Stimulated activated CD8-positive, alpha-beta memory T cell treated with anti-CD3 and anti-CD28 coated beads, Interleukin-4, amount 100 ng/mL, for 1 hour (primary cell): ENCODE measurements around the gene PPP6R3.
"Not testable (repeated sequence)": the region's sequence is repeated elsewhere in the genome, so short reads cannot be mapped to it uniquely, and the experiment has no call there.

Experiments
- DNase-seq, 2 donors: peaks; one replicate each; pipeline ENCODE4 v3.0.0-alpha.2; 2020; ENCODE audit warnings: low read depth in 2 of 2, low spot score in 1 of 2

Gene PPP6R3

DNA sequence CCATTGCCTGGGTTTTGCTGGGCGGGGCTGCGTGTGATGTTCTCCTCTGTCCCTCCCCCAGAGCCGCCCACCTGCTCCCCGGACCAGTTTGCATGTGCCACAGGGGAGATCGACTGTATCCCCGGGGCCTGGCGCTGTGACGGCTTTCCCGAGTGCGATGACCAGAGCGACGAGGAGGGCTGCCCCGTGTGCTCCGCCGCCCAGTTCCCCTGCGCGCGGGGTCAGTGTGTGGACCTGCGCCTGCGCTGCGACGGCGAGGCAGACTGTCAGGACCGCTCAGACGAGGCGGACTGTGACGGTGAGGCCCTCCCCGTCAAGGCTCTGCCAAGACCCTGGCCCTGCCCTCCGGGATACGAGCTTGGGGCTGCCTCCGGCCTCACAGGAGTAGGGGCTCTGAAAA is 27.0 kb upstream of the PPP6R3 start:
- DNase-seq = no peak

DNA sequence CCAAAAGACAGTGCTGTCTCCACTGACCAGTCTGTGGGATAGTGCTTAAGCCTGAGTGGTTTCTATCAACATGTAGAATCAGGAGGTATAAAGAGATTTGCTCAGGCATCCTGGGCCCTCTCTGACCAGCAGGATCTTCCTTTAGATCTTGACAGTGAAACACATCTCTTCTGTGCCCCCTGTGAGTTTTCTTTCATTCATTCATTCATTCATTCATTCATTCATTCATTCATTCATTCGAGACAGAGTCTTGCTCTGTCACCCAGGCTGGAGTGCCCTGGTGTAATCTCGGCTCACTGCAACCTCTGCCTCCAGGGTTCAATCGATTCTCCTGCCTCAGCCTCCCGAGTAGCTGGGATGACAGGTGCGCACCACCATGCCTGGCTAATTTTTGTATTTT is 26.4 kb upstream of the PPP6R3 start:
- DNase-seq = not testable (repeated sequence)

DNA sequence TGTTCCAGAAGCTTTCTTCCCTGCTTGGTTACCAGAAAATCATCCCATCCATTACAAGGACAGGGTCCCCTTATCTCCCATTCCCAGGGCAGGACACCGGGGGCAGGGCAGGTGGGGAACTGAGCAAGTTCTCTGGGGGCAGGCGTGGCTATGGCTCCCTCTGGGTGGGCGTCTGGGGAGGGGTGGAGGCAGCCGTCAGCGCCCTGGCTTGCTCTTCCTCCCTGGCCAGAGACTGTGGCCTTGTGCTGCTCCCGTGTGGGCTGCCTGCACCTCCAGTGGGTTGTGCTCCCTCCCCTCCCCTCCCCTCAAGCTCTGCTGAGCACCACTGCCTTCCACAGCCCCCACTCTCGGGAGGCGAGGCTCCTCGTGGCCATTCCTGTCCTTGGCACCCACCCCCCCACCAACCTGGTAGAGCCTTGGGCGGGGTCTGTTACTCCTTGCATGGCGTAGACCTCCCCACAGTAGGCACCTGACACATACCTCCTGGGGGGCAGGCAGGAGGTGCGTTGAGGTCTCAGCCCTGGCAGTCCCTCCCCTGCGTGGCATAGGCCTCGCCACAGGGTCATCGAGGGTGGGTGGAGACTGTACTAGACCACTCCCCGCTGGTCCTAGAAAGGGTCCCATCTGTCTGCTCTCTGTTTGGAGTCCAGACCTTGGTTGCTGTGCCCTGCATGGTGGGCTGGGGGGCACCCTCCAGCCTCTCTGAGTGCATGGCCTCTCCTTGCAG is 24.2 kb upstream of the PPP6R3 start:
- no peak for DNase-seq

DNA sequence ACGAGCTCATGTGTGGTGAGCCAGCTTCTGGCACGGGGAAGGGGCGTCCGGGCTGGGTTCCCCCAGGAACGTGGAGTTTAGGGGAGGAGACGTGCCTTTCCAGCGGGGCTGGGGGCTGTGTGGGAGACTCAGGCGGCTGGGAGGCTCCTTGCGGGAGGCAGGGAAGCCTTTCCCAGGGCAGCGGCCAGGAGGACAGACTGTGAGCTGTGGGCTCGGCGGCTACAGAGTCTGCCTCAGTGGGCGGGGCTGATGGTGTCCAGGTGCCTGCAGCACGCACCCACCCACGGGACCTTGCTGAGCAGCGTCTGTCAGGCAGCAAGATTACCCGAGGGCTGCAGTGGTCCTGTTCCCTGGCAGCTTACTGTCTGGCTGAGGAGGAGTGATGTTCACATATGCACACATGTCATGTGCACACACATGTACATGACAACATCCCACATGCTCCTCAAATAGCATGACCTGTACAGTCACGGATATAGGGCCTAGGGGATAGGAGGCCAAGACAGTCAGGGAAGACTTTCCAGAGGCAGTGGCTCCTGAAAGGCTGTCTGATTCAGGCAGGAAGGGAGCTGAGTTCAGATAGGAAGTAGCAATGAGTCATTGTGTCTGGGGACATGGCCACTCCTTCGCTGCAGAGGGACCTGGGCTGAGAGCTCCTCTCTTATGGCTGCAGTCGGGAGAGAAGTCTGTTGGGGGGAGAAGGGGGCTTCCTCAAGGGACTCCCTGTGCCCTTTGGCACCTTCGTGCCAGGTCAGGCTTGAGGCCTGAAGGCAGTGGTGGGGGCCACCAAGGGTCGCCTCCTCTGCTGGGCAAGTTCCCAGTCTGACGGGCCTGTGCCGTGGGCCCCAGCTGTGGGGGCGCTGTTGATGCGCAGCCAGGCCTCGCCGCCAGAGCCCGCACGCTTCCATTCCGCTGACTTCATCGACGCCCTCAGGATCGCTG is 23.3 kb upstream of the PPP6R3 start:
- no peak for DNase-seq

DNA sequence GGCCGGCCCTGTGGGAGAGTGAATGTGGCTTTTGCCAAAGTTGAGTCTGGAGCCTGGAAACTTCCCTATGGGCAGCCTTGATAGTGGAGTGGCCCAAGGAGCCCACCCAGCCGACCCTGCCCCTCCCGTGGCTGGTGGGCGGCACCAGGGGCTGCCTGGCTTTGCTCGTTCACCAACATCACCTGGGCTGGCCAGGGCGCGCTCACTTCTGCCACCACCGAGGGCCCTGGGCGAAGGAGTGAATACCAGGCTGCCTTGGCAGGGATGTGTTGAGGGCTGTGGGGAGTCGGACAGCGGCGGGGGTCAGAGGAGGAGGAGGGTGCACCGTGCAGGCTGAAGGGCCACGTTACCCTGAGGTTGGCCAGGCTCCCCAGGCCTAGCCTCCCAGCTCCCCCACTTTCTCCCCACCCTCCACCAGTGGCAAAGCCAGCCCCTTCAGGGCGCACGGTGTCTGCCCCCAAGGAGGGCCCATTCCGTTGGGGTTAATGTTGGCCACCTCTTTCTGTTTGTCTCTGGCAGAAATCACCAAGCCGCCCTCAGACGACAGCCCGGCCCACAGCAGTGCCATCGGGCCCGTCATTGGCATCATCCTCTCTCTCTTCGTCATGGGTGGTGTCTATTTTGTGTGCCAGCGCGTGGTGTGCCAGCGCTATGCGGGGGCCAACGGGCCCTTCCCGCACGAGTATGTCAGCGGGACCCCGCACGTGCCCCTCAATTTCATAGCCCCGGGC is 22.5 kb upstream of the PPP6R3 start:
- DNase-seq = no peak

DNA sequence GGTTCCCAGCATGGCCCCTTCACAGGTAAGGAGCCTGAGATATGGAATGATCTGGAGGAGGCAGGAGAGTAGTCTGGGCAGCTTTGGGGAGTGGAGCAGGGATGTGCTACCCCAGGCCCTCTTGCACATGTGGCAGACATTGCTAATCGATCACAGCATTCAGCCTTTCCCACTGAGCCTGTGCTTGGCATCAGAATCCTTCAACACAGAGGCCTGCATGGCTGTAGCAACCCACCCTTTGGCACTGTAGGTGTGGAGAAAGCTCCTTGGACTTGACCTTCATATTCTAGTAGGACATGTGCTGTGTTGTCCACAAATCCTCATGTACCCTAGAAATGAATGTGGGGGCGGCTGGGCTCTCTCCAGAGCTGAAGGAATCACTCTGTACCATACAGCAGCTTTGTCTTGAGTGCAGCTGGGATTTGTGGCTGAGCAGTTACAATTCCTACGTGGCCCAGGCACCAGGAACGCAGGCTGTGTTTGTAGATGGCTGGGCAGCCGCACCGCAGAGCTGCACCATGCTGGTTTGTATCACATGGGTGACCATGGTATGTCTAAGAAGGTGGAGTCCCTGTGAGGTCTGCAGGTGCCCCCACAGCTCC is 21.8 kb upstream of the PPP6R3 start:
- no peak for DNase-seq

DNA sequence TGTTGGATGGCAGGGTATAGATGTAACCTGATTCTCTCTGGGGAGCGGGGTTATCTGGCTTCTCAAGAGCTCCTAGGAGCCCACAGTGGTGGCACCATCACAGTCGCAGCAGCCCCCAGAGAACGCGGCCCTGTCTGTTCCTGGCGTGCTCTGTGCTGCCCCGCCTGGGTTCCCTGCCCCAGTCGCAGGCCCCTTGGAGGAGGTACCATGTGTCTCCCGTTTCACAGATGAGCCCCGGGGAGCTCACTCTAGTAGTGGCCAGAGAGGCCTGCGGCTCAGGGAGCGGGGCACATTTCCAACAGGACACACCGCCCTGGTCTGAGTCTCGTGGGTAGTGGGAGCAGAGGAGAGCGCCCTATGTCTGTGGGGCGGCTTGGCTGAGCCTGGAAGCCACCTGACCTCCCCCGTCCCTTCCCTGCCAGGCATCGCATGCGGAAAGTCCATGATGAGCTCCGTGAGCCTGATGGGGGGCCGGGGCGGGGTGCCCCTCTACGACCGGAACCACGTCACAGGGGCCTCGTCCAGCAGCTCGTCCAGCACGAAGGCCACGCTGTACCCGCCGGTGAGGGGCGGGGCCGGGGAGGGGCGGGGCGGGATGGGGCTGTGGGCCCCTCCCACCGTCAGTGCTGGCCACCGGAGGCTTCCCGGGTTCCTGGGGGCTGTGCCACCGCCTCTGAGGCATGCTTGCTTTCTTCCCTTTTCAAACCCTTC is 21.0 kb upstream of the PPP6R3 start:
- DNase-seq = no peak

DNA sequence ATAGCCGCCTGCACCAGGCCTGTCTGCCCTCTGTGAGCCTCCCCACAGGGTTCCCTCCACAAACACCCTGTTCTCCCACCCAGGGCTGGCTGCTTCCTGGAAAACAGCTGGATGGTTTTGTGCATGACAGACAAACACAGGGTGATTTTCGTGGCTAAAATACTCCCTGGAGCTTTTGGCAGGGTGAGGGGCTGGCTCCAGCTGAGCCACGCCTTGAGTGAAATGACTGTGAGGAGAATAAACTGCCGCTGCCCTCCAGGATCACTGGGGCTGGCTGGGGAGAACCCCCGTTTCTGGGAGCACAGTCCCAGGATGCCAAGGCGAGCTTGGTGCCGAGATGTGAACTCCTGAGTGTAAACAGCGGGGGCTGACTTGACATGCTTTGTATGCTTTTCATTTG is 20.3 kb upstream of the PPP6R3 start:
- DNase-seq = no peak

DNA sequence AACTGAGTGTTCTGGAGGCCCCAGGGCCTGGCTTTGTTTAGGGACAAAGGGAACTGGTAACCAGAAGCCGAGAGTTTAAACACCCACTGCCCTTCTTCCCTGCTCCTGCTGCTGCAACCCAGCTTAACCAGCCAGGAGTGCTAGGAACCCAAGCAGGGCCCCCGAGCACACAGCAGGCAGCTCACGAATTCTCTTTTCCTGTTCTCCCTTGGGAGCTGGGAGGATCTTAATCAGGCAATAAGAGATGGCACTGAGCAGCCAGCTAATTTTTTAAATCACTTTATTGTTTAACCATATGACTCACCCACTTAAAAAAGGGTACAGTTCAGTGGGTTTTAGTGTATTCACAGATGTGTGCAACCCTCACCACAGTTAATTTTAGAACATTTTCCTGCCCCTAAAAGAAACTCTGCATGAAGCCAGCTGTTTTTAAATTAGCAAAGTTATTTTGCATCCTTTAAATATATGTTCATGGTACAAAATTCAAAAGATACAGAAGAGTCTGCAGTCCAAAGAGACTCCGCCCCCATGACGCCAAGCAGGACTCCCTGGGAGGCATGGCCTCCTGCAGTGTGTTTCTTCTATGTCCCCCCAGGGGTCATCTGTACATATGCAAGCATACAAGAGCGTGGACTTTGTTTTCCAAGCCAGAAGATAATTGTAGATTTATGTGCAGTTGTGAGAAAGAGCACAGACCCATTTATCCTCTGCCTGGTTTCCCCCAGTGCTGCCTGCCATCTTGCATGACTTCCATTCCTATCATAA is 18.9 kb upstream of the PPP6R3 start:
- no peak for DNase-seq

DNA sequence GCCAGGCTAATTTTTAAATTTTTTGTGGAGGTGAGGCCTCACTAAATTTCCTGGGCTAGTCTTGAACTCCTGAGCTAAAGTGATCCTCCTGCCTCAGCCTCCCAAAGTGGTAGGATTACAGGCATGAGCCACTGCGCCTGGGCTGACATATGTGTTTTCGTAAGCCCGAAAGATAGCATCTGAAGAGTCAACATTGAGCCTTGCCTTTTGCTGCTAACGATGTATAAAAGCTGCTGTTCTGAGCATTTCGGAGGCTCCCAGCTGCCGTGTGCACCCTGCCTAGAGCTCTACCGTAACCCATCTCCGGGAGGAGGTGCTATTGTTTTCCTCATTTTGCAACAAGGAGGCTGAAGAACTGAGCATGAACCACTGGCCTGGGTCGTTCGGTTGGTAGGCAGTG is 18.1 kb upstream of the PPP6R3 start:
- DNase-seq = no peak

DNA sequence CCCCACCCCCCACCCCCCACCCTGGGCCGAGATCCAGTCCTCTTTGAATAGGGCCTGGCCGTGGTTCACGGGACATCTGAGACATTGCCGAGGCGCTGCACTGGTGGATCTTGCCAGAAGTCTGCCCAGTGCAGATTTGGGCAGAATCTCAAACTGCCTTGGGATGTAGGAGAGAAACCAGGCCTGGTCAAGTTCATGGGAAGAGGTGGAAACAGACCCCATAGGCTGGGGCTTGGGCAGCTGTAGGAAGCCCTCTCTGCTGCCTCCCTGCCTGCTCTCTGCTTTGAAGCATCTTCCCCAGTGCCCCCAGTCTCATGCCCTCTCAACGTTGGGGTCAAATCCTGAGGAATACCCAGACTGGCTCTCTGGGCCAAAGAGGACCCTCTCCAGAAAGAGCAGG is 16.0 kb upstream of the PPP6R3 start:
- DNase-seq = no peak

DNA sequence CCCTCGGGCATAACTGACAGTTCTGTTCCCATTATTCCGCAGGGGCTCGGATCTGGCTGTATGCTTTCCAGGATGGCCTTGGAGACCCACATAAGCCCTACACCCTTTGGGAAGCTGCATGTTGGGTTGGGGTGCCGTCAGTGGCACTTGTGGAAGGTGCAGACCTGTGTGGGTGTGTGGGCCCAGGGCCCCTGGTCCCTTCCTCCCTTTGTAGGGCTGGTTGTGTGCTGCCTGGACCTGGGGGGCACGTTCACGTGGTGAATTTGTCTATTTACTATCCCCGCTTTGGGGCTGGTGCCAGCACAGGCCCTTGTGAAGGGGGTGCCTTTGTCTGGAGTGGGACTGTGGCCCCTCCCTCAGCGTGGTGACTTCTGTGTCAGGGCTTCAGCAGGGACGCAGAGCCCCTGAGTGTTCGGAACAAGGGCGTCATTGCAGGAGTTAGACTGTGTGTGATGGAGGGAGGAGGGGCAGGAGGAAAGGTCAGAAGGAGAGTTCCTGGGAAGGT is 15.0 kb upstream of the PPP6R3 start:
- DNase-seq = no peak

DNA sequence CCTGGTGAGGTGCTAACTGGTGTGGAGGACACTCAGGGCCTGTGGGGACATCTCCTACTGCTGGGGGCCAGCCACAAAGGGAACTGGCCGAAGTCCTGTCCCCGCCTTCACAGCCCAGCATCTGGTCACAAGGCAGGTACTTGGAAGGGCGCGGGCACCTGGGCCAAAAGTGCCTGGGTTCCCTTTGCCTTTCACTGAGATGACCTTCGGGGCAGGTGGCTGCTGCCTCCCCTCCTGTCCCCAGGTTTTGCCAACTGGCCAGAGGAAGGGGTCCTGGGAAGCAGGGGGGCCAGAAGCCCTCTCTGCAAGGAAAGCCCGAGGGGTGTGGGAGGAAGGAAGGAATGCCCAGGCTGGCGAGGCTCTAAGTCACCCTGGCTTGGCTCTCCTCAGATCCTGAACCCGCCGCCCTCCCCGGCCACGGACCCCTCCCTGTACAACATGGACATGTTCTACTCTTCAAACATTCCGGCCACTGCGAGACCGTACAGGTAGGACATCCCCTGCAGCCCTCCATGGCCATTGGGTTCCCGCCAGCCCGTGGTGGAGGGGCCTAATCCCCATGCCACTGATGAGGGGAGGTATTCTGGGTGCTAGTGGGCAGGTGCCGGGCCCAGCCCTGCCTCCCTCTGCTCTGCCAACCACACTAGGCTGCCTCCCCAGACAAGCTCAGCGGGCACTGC is 14.4 kb upstream of the PPP6R3 start:
- no peak for DNase-seq

DNA sequence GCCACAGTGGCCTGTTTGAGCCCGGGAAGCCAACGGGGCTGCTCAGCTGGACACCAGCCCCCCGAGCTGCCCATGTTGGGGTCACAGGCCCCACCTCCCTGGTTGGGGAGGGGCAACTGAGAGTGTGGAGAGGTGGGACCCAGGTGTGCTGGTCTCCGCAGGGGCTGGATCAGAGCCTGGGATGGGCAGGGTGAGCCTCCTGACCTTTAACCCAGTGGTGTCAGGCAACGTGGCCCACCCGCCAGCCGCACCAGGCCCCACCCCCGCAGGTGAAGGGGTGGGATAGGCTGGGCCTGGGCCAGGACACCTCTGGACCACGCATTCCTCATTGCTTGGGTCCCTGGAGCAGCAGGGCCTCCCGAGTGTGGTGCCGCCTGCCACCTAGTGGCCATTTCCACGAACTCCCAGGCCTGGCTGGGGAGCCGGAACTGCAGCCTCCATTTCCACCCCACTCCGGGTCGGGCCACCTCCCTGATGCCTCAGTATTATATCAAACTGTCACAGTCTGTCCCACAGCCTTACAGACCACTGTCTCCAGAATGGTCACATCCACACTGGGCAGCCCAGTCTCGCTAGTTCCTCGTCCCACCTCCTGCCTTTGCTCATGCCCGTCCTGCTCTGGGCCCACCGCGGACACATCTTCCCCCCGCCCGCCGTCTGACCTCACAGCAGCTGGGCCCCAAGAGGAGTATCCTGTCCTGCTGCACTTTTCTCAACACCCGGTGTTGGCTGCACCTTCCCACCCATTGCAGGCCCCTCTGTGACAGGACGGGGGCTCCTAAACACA is 13.3 kb upstream of the PPP6R3 start:
- peak; percentile 49 for DNase-seq

DNA sequence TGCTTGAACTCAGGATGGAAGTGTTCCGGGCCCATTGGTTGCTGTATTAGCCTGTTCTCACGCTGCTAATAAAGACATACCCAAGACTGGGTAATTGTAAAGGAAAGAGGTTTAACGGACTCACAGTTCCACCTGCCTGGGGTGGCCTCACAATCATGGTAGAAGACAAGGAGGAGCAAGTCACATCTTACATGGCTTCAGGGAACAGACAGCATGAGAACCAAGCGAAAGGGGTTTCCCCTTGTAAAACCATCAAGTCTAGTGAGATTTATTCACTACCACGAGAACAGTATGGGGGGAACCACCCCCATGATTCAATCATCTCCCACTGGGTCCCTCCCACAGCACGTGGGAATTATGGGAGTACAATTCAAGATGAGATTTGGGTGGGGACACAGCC is 12.6 kb upstream of the PPP6R3 start:
- not testable (repeated sequence) for DNase-seq

DNA sequence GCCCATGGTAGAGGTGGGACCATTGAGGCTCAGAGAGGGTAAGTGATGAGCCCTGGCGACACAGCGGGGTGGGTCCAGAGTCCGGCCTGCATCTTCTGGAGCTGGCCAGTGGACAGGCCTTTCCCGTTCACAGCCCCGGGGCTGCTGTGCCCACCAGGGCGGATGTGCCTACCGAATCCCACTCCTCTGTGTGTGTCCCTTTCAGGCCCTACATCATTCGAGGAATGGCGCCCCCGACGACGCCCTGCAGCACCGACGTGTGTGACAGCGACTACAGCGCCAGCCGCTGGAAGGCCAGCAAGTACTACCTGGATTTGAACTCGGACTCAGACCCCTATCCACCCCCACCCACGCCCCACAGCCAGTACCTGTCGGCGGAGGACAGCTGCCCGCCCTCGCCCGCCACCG is 11.9 kb upstream of the PPP6R3 start:
- DNase-seq = no peak

DNA sequence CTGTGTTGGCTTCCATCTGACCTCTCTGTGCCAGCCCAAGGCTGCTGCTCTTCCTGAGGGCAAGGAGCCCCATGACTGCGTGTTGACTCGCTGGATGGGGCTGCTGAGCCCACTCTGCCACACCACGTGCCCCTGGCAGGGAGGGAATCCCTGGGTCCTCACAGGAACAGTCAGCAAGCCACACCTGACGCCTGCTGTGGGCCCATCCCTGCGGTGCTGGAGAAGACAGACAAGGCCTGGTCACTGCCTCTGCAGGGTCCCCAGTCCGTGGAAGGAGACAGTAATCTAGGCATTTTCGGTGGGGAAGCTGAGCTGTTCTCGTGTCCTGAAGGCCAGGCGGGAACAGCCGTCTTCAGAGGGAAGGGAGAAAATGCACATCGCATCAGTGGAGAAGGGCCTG is 10.6 kb upstream of the PPP6R3 start:
- no peak for DNase-seq

DNA sequence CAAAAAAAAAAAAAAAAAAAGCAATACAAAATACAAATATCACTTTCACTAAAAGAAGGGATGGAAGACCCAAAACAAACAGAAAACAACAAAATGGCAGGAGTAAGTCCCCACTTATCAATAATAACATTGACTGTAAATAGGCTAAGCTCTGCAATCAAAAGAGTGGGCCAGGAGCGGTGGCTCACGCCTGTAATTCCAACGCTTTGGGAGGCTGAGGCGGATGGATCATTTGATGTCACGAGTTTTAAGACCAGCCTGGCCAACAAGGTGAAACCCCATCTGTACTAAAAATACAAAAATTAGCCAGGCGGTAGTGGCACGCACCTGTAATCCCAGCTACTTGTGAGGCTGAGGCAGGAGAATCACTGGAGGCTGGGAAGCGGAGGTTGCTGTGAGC is 9.8 kb upstream of the PPP6R3 start:
- no peak for DNase-seq
